Coronary artery (tissue), 2 donors: Measurements from ENCODE around the gene SPATA13.

Experiments used
- DNase-seq: peaks from one replicate; pipeline ENCODE4 v3.0.0-alpha.2; 2017; ENCODE audit warnings: low spot score
- H3K27ac ChIP-seq, 2 donors: fragments of 200-600 bp; sonication (generic); one replicate each; pipeline ENCODE4 v1.5.1; 2016 to 2019
- H3K4me3 ChIP-seq: fragments of 200-600 bp; sonication (generic); 2 replicates; pipeline ENCODE4 v1.5.1; 2016; ENCODE audit warnings: mild to moderate bottlenecking, moderate library complexity
- CTCF ChIP-seq: fragments of 200-600 bp; sonication (generic); IDR thresholded peaks from one replicate; pipeline ENCODE4 v1.5.1; 2019; ENCODE audit warnings: antibody characterized with exemption

SPATA13 gene

GRCh38 chr13:24192057-24192810 lies 31.7 kb downstream of the SPATA13 start:
- TF ChIP-seq CTCF, result no peak
- Histone ChIP-seq H3K4me3 (no peak overlapping the region), H3K27ac (no peak overlapping the region)
- DNase-seq, result no peak

- no peak for DNase-seq
- H3K27ac ChIP-seq, result no peak overlapping the region
- no peak overlapping the region for H3K4me3 ChIP-seq
- no peak for TF ChIP-seq CTCF
These were observed 32.3 kb downstream of the SPATA13 start for GRCh38 chr13:24192811-24193162.

- Histone ChIP-seq H3K4me3 (no peak overlapping the region), H3K27ac (no peak overlapping the region)
- no peak for DNase-seq
- no peak for TF ChIP-seq CTCF
These were observed 33.9 kb downstream of the SPATA13 start for GRCh38 chr13:24194447-24194846.

GRCh38 chr13:24195626-24196025 lies 35.1 kb downstream of the SPATA13 start:
- DNase-seq, result no peak
- Histone ChIP-seq H3K27ac (no peak overlapping the region), H3K4me3 (no peak overlapping the region)
- no peak for TF ChIP-seq CTCF

- DNase-seq, result no peak
- no peak for TF ChIP-seq CTCF
- Histone ChIP-seq H3K4me3 (no peak overlapping the region), H3K27ac (no peak overlapping the region)
These were observed 36.2 kb downstream of the SPATA13 start for GRCh38 chr13:24196593-24197197.

GRCh38 chr13:24199016-24199415 lies 38.5 kb downstream of the SPATA13 start:
- TF ChIP-seq CTCF, result no peak
- no peak for DNase-seq
- Histone ChIP-seq H3K27ac (no peak overlapping the region), H3K4me3 (no peak overlapping the region)

GRCh38 chr13:24202215-24202614 lies 41.7 kb downstream of the SPATA13 start:
- H3K27ac ChIP-seq, result no peak overlapping the region
- no peak for DNase-seq
- no peak for TF ChIP-seq CTCF
- H3K4me3 ChIP-seq, result no peak overlapping the region
